Sigmoid colon (tissue), 7 donors: ENCODE data around the gene DNAH6. TPM values are rescaled to one million over a fixed set of nuclear protein-coding genes. Genes with fewer than 3 reads are reported as not detected.

Experiments
- DNase-seq: peaks from one replicate; pipeline ENCODE4 v3.0.0-alpha.2; 2019
- H3K27ac ChIP-seq, 4 donors: fragments of 200-600 bp; sonication (generic); one replicate each; pipeline ENCODE4 v1.5.1; 2016 to 2019; ENCODE audit warnings: mild to moderate bottlenecking in 1 of 4
- H3K27me3 ChIP-seq, 3 donors: fragments of 200-600 bp; sonication (generic); one replicate each; pipeline ENCODE4 v1.5.1; 2019; ENCODE audit warnings: mild to moderate bottlenecking in 1 of 3
- H3K36me3 ChIP-seq, 4 donors: fragments of 200-600 bp; sonication (generic); one replicate each; pipeline ENCODE4 v1.5.1; 2016 to 2019
- H3K4me1 ChIP-seq, 4 donors: fragments of 200-600 bp; sonication (generic); one replicate each; pipeline ENCODE4 v1.5.1; 2017 to 2019
- H3K4me3 ChIP-seq, 4 donors: fragments of 200-600 bp; sonication (generic); one replicate each; pipeline ENCODE4 v1.5.1; 2017 to 2019; ENCODE audit warnings: mild to moderate bottlenecking in 2 of 4, moderate library complexity in 1 of 4
- H3K9me3 ChIP-seq, 4 donors: fragments of 200-600 bp in 3 of 4; sonication (generic) in 3 of 4; one replicate each; pipeline versions ENCODE4 v1.5.1 to v1.6.1; 2013 to 2019
- EP300 ChIP-seq, 4 donors: sonication (generic); formaldehyde crosslinking; IDR thresholded peaks; one replicate each; pipeline ENCODE4 v1.6.1; 2017; ENCODE audit warnings: antibody characterized with exemption in 4 of 4
- POLR2A ChIP-seq, 2 donors: fragments of 450-650 bp; IDR thresholded peaks; one replicate each; pipeline ENCODE4 v1.6.1; 2016; ENCODE audit warnings: antibody characterized with exemption in 2 of 2, mild to moderate bottlenecking in 2 of 2, moderate library complexity in 2 of 2
- POLR2AphosphoS5 ChIP-seq, 4 donors: sonication (generic); formaldehyde crosslinking; IDR thresholded peaks; one replicate each; pipeline ENCODE4 v1.6.1; 2017; ENCODE audit warnings: antibody characterized with exemption in 4 of 4
- WGBS, 2 donors: extraction: QIAGEN DNeasy Blood & Tissue Kit; methylation state at CpG; one replicate each; pipeline ENCODE4 v1.1.7; 2013; 5-methylcytosine and 5-hydroxymethylcytosine counted together
- intact Hi-C: fragments of 100-400 bp; cut with DNase I; formaldehyde crosslinking; loops from one replicate; pipeline ENCODE4 v1.15.1; 2023
- polyA plus RNA-seq, 3 donors: library from polyadenylated mRNA; stranded (reverse); fragments of 200-250 nt; gene quantifications; one replicate each; pipeline ENCODE4 v1.2.3, GENCODE V29; 2013
- total RNA-seq, 4 donors: library from RNA; depleted of rRNA; stranded (reverse); fragments of >200 nt; gene quantifications; one replicate each; pipeline ENCODE4 v1.1.0, GENCODE V29; 2016
- TF ChIP-seq, protein P1 (sequence below), 4 experiments: fragments of 450-650 bp in 3 of 4; fragments of 200-600 bp in 1 of 4; IDR thresholded peaks; one replicate each; pipeline ENCODE4 v1.5.1; 2016 to 2019; ENCODE audit warnings: antibody characterized with exemption in 4 of 4, mild to moderate bottlenecking in 3 of 4, moderate library complexity in 2 of 4
- donor health status: healthy with polysubstance abuse.
- donor health status: Bipolar disorder and iron deficiency.
- donor health status: healthy.

The DNAH6 gene
- total and polyA plus RNA-seq, 7 donors, result 0.20 to 0.55 (median 0.36) TPM; not detected in 2

DNA sequence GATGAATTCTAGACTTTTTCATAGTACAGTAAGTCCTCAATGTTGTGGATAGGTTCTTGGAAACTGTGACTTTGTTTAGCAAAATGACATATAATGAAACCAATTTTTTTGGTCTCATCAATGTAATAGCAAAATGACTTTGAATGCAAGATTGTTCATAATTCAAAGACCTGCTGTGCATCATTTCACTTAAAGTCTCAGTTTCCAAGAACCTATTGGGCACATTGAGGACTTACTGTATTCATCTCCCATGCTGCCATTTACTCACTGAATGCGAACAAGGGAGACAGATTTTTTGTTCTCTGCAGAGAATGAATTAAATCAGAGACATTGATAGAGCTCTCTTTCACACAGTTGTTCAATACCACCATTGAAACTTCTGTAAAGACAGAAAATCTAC, 211.0 kb downstream of the DNAH6 start:
- WGBS, 2 donors, result 94 to 96% methylated on average over 1 of the region's 1 CpG
- H3K36me3 ChIP-seq, result no peaks in the 10 kb centered on the region
- H3K4me3 ChIP-seq, result no peak overlapping the region
- no peaks in the 10 kb centered on the region for H3K9me3 ChIP-seq
- intact Hi-C loops, result no loop called here
- H3K4me1 ChIP-seq, result no peaks in the 10 kb centered on the region
- DNase-seq, result no peak
- TF ChIP-seq EP300 (IDR thresholded peaks at IDR 0.05) (no peak), POLR2A (IDR thresholded peaks at IDR 0.05) (no peak), POLR2AphosphoS5 (IDR thresholded peaks at IDR 0.05) (no peak)
- TF ChIP-seq, protein P1, sequence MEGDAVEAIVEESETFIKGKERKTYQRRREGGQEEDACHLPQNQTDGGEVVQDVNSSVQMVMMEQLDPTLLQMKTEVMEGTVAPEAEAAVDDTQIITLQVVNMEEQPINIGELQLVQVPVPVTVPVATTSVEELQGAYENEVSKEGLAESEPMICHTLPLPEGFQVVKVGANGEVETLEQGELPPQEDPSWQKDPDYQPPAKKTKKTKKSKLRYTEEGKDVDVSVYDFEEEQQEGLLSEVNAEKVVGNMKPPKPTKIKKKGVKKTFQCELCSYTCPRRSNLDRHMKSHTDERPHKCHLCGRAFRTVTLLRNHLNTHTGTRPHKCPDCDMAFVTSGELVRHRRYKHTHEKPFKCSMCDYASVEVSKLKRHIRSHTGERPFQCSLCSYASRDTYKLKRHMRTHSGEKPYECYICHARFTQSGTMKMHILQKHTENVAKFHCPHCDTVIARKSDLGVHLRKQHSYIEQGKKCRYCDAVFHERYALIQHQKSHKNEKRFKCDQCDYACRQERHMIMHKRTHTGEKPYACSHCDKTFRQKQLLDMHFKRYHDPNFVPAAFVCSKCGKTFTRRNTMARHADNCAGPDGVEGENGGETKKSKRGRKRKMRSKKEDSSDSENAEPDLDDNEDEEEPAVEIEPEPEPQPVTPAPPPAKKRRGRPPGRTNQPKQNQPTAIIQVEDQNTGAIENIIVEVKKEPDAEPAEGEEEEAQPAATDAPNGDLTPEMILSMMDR (IDR thresholded peaks at IDR 0.05), result no peak
- H3K27ac ChIP-seq, result no peak overlapping the region
- H3K27me3 ChIP-seq, result no peaks in the 10 kb centered on the region

DNA sequence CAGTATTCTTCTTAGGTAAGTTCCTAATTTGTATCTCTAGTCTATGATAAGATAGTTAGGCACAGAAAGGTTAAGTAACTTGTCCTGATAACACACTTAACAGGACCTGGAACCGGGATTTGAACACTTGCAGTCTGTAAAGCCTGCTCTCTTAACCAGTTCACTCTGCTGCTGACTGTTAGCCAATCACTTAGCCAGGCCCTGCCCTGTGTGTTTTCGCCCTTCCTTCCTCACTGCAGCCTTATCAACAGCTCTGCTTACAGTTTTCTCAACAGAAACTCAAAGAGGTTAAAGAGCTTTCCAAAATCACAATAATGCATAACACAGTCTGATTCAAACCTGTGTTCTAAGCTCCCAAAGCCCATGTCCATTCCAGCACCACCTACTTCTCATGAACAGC, 212.9 kb downstream of the DNAH6 start:
- H3K4me1 ChIP-seq, result no peaks in the 10 kb centered on the region
- H3K9me3 ChIP-seq, result no peaks in the 10 kb centered on the region
- H3K27me3 ChIP-seq, result no peaks in the 10 kb centered on the region
- no peak overlapping the region for H3K27ac ChIP-seq
- DNase-seq, result no peak
- H3K4me3 ChIP-seq, result no peak overlapping the region
- H3K36me3 ChIP-seq, result no peaks in the 10 kb centered on the region
- TF ChIP-seq POLR2A (IDR thresholded peaks at IDR 0.05) (no peak), EP300 (IDR thresholded peaks at IDR 0.05) (no peak), POLR2AphosphoS5 (IDR thresholded peaks at IDR 0.05) (no peak)
- TF ChIP-seq, protein P1 (IDR thresholded peaks at IDR 0.05), result no peak
- intact Hi-C loops, result no loop called here
- 46 to 78% methylated on average over 2 of the region's 2 CpGs for WGBS, 2 donors

DNA sequence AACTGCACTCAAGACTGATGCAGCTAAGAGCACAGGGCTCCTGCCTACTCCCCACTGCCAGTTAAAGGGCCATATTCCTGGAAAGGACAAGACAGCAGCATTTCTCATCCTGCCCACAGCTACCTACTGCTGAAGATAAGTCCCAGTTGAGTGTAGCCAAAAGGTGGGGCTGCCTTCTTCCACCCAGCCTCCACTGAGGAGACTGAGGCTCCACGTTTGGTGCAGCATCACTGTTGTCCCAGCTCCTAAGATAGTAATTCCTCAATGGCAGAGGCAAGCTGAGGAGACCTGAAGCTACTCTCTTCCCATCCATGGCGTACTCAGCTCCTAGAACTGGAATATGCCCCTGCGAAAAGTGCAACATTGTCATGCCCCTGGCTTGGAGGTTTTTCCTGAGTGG, 214.9 kb downstream of the DNAH6 start:
- no peaks in the 10 kb centered on the region for H3K4me1 ChIP-seq
- no peak for TF ChIP-seq POLR2A (IDR thresholded peaks at IDR 0.05)
- no peak for TF ChIP-seq POLR2AphosphoS5 (IDR thresholded peaks at IDR 0.05)
- TF ChIP-seq EP300 (IDR thresholded peaks at IDR 0.05), result no peak
- WGBS, 2 donors, result 83 to 94% methylated on average over 3 of the region's 3 CpGs

DNA sequence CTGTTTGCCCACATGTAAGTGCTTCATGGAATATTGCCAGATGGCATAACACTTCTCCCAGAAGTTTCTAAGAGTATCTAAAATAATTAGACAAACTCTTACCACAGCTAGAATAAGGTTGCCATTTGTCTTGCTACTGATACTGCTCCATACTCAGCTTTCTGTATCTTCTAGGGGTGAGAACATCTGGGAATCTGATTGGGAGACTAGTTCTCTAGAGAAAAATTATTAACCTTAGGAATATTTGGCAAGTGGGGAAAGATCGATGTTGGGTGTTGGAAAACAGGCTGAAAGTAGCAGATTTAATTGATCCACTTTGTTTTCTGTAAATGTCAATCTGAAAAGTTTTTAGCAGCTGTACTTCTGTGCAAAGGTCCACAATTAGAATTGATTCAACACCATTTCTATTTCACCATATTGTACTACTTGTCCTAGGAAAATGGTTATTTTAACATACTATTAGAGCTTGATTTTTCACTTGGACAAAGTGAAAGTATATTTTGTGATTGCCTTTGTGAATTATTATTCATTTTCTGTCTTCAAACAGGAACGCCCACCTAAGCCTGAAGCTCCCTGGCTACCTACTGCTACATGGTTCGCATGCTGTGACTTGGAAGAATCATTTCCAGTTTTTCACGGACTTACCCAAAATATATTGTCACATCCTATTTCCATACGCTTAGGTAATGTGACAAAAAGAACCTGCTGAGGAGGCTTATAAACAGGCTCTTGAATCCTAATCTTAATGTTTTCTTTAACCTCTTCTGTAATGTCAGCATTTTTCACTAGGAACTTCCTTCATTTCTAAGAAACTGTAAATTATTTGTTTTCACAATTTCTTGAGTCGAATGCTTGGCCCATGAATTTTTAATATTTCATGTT, 216.8 kb downstream of the DNAH6 start:
- H3K9me3 ChIP-seq, result no peaks in the 10 kb centered on the region
- no peak overlapping the region for H3K27ac ChIP-seq
- no peak overlapping the region for H3K4me3 ChIP-seq
- DNase-seq, result no peak
- WGBS, 2 donors, result 74 to 86% methylated on average over 6 of the region's 6 CpGs
- no peaks in the 10 kb centered on the region for H3K27me3 ChIP-seq
- intact Hi-C loops, result no loop called here
- H3K4me1 ChIP-seq, result no peaks in the 10 kb centered on the region
- no peaks in the 10 kb centered on the region for H3K36me3 ChIP-seq
- TF ChIP-seq POLR2AphosphoS5 (IDR thresholded peaks at IDR 0.05) (no peak), EP300 (IDR thresholded peaks at IDR 0.05) (no peak), POLR2A (IDR thresholded peaks at IDR 0.05) (no peak)
- TF ChIP-seq, protein P1 (IDR thresholded peaks at IDR 0.05), result no peak

More for the DNA sequence above, 214.9 kb downstream of the DNAH6 start:
- no peaks in the 10 kb centered on the region for H3K9me3 ChIP-seq
- H3K27me3 ChIP-seq, result no peaks in the 10 kb centered on the region
- no peak for DNase-seq
- no peak overlapping the region for H3K27ac ChIP-seq
- no peaks in the 10 kb centered on the region for H3K36me3 ChIP-seq
- intact Hi-C loops, result no loop called here
- no peak overlapping the region for H3K4me3 ChIP-seq

DNA sequence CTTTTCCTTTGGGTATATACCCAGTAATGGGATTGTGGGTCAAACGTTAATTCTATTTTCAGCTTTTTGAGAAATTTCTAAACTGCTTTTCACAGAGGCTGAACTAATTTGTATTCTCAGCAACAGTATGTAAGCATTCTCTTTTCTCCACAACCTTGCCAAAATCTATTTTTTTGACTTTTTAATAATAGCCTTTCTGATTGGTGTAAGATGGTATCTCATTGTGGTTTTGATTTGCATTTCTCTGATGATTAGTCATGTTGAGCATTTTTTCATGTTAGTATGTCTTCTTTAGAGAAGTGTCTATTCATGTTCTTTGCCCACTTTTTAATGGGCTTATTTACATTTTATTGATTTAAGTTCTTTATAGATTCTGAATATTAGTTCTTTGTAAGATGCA, 219.1 kb downstream of the DNAH6 start:
- H3K27me3 ChIP-seq, result no peaks in the 10 kb centered on the region
- intact Hi-C loops, result no loop called here
- TF ChIP-seq POLR2A (IDR thresholded peaks at IDR 0.05), result no peak
- TF ChIP-seq, protein P1 (IDR thresholded peaks at IDR 0.05), result no peak
- TF ChIP-seq EP300 (IDR thresholded peaks at IDR 0.05), result no peak
- TF ChIP-seq POLR2AphosphoS5 (IDR thresholded peaks at IDR 0.05), result no peak
- H3K4me3 ChIP-seq, result no peak overlapping the region
- no peaks in the 10 kb centered on the region for H3K4me1 ChIP-seq
- WGBS, 2 donors, result 87 to 94% methylated on average over 1 of the region's 1 CpG
- no peaks in the 10 kb centered on the region for H3K36me3 ChIP-seq
- no peak for DNase-seq
- no peaks in the 10 kb centered on the region for H3K9me3 ChIP-seq
- H3K27ac ChIP-seq, result no peak overlapping the region
